Measurements from ENCODE around the gene CPT2.

Gene CPT2

DNA sequence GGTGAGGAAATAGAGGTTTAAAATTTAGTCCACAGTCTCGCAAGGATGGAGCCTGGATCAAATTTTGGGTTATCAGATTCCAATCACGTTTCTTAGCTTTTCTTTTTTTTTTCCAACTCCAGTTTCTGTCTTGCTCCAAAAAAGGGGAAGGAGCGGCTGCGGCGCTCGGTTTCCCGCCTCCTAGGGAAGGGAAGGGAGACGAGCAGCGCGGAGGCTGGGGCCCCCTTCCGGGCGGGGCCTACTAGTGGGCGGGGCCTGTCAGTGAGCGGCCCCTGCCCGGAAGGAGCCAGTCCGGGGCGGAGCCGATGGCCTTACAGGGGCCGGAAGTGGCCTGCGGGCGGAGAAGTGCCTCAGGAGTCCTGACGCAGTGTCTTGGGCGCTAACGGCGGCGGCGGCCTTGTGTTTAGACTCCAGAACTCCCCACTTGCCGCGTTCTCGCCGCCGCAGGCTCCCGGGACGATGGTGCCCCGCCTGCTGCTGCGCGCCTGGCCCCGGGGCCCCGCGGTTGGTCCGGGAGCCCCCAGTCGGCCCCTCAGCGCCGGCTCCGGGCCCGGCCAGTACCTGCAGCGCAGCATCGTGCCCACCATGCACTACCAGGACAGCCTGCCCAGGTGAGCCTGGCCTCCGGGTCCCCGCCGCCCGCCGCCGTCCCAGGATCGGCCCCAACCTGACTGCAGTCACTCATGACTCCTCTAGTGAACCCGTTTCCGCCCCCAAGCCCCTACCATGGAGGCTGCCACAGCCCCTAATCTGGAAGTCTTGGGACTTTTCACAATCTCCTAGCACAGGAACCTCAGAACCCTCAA is at the start of gene CPT2:
Gene CPT2, plus strand, starts transcription at position 340 of the 806 bp plus-strand sequence. Its CDS starts 120 bp downstream, at position 460.
- in situ Hi-C loops (cut with MboI; ENCODE audit: low sequenced_read_pairs, unreplicated experiment) = loop anchor here (25.0 kb wide), 2 partner anchors 284 to 484 kb away; partner anchors contain the start of gene ECHDC2
- DNase-seq (ENCODE audit: low spot score) = peak; percentile 99
- TF ChIP-seq, protein P1, sequence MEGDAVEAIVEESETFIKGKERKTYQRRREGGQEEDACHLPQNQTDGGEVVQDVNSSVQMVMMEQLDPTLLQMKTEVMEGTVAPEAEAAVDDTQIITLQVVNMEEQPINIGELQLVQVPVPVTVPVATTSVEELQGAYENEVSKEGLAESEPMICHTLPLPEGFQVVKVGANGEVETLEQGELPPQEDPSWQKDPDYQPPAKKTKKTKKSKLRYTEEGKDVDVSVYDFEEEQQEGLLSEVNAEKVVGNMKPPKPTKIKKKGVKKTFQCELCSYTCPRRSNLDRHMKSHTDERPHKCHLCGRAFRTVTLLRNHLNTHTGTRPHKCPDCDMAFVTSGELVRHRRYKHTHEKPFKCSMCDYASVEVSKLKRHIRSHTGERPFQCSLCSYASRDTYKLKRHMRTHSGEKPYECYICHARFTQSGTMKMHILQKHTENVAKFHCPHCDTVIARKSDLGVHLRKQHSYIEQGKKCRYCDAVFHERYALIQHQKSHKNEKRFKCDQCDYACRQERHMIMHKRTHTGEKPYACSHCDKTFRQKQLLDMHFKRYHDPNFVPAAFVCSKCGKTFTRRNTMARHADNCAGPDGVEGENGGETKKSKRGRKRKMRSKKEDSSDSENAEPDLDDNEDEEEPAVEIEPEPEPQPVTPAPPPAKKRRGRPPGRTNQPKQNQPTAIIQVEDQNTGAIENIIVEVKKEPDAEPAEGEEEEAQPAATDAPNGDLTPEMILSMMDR (IDR thresholded peaks at IDR 0.05; ENCODE audit: borderline replicate concordance, control extremely low read depth, extremely low read depth, insufficient read depth, missing control alignments) = peak; percentile 9

DNA sequence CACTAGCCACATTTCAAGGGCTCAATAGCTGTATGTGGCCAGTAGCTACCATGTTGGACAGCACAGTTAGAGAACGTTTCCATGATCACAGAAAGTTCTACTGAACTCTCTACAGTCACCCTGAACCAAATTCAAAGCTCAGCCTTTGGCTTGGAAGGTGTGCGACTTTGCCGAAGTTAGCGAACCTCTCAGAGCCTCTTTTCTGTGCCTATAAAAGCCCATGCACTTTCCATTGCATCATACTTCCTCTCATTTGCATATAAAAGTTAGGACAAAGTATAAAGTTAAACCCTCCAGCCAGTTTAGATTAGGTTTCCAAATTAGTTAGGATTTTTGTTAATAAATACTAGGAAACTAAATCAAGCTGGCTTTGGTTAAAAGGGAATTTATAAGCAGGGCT is 49.5 kb upstream of the CPT2 start:
- TF ChIP-seq, protein P1 (IDR thresholded peaks at IDR 0.05; ENCODE audit: borderline replicate concordance, control extremely low read depth, extremely low read depth, insufficient read depth, missing control alignments) = no peak
- in situ Hi-C loops (cut with MboI; ENCODE audit: low sequenced_read_pairs, unreplicated experiment) = no loop called here
- no peak for DNase-seq (ENCODE audit: low spot score)

GRCh38 chr1:53148123-53148522 is 48.5 kb upstream of the CPT2 start:
- DNase-seq (ENCODE audit: low spot score) = no peak
- in situ Hi-C loops (cut with MboI; ENCODE audit: low sequenced_read_pairs, unreplicated experiment) = no loop called here
- TF ChIP-seq, protein P1 (IDR thresholded peaks at IDR 0.05; ENCODE audit: borderline replicate concordance, control extremely low read depth, extremely low read depth, insufficient read depth, missing control alignments) = no peak

DNA sequence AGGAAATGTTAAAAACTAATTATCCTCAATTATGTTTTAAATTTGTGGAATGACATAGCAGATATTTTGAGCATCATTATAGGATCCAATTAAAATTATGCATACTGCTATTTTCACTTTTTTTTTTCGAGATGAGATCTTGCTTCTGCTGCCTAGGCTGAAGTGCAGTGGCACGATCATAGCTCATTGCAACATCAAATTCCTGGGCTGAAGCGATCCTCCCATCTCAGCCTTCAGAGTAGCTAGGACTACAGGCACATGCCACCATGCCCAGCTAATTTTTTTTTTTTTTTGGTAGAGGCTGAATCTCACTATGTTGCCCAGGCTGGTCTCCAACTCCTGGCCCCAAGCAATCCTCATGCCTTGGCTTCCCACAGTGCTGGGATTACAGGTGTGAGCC is 42.9 kb upstream of the CPT2 start:
- in situ Hi-C loops (cut with MboI; ENCODE audit: low sequenced_read_pairs, unreplicated experiment) = no loop called here
- TF ChIP-seq, protein P1 (IDR thresholded peaks at IDR 0.05; ENCODE audit: borderline replicate concordance, control extremely low read depth, extremely low read depth, insufficient read depth, missing control alignments) = no peak

GRCh38 chr1:53154859-53155438 is 41.7 kb upstream of the CPT2 start:
- in situ Hi-C loops (cut with MboI; ENCODE audit: low sequenced_read_pairs, unreplicated experiment) = no loop called here
- no peak for DNase-seq (ENCODE audit: low spot score)
- TF ChIP-seq, protein P1 (IDR thresholded peaks at IDR 0.05; ENCODE audit: borderline replicate concordance, control extremely low read depth, extremely low read depth, insufficient read depth, missing control alignments) = no peak

More for the DNA sequence above, 42.9 kb upstream of the CPT2 start:
- no peak for DNase-seq (ENCODE audit: low spot score)

- in situ Hi-C loops (cut with MboI; ENCODE audit: low sequenced_read_pairs, unreplicated experiment) = no loop called here
- TF ChIP-seq, protein P1 (IDR thresholded peaks at IDR 0.05; ENCODE audit: borderline replicate concordance, control extremely low read depth, extremely low read depth, insufficient read depth, missing control alignments) = no peak
- DNase-seq (ENCODE audit: low spot score) = no peak
Measured at GRCh38 chr1:53155534-53155933, 41.1 kb upstream of the CPT2 start.
